Measurements from ENCODE around the gene RPS4Y1.
A peak's percentile ranks its signal among the peaks of the same experiment; 100 is the strongest.
"Not testable (repeated sequence)": the region's sequence is repeated elsewhere in the genome, so short reads cannot be mapped to it uniquely, and the experiment has no call there.

The RPS4Y1 gene

DNA sequence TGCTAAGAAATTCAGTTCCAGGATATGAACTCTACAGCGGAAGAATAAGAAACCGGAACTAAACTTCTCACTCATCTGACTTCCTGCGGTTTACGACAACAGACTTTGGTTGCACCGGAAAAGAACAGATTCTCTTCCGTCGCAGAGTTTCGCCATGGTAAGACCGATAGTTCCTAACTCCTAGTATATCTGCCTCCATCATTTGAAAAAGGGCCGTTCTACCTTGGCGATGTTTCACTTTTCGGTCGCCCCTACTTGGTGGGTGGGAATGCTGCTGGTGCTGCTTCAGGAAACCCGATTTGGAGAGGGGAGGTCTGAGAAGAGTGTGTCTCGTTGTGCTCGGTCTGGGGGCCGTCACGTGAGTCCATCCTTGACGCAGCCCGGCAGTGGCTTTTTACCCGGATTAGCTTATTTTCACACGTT lies at the start of gene RPS4Y1:
Gene RPS4Y1 (plus strand): TSS at position 132 of the 423 bp plus-strand sequence. CDS start 23 bp downstream, at position 155.
- DNase-seq, result peak; percentile 65

GRCh38 chrY:2796977-2797523 lies 44.4 kb upstream of the RPS4Y1 start:
- DNase-seq, result no peak

DNA sequence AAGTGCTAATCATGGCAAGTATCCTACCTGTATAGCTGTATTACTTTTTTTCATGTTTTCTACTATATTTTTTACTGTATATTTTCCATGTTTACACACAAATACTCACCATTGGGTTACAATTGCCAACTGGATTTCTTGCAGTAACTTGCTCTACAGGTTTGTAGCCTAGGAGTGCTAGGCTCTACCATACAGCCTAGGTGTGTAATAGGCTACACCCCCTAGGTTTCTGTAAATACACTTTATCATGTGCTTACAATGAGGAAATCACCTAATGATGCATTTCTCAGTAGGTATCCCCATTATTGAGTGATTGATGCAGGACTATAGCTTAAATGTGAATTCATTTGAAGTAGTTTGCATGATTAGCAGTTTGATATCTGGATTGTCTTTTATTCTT lies 43.4 kb upstream of the RPS4Y1 start:
- no peak for DNase-seq

GRCh38 chrY:2800246-2800645 lies 41.2 kb upstream of the RPS4Y1 start:
- peak; percentile 3 for DNase-seq

- DNase-seq, result not testable (repeated sequence)
These were observed 24.1 kb upstream of the RPS4Y1 start for GRCh38 chrY:2817146-2817896.

- DNase-seq, result no peak
These were observed 16.9 kb upstream of the RPS4Y1 start for GRCh38 chrY:2824471-2824870.

DNA sequence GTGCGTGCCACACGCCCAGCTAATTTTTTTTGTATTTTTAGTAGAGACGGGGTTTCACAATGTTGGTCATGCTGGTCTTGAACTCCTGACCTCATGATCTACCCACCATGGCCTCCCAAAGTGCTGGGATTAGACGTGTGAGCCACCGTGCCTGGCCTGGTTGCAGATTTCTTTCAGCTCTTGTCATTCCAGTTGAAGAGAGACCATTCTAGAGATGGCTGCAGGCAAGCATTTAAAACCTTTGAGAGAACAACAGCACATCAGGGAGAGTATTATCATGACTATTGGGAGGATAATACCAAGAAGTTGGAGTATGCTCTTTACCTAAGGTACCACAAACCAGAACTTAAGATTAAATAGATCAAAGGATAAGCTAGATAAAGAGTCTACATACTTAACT lies 12.9 kb upstream of the RPS4Y1 start:
- no peak for DNase-seq

DNA sequence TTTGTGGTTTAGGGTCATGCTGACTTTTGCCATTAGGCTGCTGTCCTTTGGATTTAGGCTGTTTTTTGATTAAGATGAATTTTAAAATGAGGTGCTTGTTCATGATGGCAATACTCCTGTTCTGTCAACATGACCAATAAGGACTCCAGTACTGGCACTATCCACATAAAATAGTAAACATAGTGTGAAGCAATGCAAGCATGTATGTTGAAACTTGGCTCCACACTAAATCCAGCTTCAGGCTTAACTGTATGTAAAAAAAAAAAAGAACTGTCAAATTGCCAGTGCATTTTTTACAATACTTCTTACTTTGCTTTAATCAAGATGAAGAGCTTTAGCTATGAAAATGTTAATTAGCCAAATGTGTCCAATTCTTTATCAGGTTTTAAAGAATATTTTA lies 6.2 kb upstream of the RPS4Y1 start:
- no peak for DNase-seq

DNA sequence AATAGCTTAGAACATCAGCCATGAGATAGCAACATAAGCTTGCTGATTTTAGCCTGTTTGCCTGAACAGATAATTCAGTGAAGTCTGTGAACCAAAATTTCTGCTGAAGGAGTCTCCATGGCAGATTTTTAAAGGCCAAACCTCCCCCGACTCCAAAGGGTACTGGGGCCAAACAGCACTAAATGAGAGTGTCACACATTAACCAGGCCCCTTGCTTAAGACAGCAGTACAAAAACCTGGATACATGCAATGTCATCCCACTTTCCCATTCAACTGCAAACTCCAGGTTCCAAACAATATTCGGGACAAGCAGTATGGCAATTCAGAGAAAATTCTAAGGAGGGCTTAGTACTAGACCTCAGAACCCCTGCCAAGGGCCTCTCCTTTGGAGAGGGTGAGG lies 4.3 kb upstream of the RPS4Y1 start:
- no peak for DNase-seq

DNA sequence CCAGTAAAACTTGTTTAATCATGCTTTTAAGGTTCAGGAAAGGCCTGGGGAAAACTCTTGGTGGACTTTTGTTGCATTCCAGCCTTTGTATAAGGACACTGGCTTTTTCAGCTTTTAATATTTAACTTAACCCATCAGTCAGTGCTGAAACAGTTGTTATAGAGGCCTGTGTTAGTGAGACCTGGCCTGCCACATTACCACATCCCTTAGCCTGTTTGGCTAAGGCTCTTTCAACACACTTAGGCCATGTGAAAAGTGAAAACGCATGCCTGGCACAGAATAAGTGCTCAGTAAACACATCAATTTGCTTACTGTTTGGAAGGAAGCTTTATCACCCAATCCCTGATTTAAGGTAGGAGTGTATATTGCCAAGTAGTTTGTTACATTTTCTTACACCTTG lies 3.5 kb upstream of the RPS4Y1 start:
- DNase-seq, result no peak

DNA sequence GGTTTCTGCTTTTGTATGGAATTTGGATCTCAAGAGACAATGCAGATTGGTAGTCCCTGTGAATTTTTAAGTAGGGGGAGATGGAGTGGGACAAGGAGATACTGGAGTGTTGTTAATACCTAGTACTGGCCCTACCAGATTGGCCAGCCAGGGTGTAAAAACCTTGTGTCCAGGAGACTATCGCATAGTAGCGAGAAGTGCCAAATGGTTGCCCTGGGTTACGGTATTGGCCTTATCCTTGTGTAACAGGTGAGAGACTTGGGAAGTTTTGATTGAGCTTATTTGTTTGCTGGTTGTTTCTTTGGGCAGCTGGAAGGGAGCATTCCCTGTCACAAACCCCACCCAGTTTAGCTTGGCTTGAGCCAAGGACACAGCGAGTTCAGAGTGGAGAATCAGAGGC lies 5.4 kb downstream of the RPS4Y1 start:
- no peak for DNase-seq

DNA sequence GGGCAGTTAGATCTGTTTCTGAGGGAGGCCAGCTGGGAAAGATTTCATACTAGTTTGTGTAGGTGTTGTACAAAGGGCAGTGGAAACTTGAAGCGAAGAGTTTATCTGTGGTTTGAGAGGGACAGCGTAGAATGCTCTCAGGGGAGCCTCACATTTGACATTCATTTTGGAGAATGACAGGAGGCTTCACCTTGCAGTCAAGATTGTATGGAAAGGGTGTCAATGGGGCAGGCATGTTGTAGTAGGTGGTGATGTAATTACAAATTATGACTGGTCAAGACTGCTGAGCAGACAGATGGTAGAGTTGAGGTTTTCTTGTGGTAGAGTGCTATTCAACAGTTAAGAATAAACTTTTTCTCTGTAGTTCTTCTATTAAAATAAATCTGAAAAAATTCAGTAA lies 7.0 kb downstream of the RPS4Y1 start:
- DNase-seq, result no peak

GRCh38 chrY:2849368-2849767 lies 8.0 kb downstream of the RPS4Y1 start:
- no peak for DNase-seq

GRCh38 chrY:2854145-2854774 lies 12.9 kb downstream of the RPS4Y1 start:
- no peak for DNase-seq

DNA sequence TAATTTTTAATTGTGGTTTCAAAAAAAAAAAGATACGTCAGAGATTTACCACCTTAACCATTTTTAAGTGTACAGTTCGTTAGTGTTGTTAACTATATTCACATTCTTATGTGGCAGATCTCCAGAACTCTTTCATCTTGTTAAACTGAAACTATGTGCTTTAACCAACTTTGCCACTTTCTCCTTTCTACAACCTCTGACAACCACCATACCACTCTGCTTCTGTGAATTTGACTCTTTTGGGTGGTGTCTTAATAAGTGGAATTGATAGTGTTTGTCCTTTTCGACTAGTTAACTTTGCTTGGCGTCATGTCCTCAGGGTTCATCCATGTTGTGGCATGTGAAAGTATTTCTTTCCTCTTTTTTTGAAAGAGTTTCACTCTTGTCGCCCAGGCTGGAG lies 15.7 kb downstream of the RPS4Y1 start:
- no peak for DNase-seq

DNA sequence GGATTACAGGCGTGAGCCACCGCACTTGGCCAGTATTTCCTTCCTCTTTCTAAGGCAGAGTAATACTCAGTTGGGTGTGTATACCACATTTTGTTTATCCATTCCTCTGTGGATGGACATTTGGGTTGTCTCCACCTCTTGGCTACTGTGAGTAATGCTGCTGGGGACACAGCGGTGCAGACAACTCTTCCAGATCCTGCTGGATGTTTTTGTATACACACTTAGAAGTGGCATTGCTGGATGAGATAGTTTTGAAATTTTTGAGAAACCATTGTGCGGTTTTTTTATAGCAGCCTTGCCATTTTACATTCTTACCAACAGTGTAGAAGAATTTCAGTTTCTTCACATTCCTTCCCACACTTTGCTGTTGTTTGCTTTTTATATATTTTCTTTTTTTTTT lies 16.3 kb downstream of the RPS4Y1 start:
- peak; percentile 4 for DNase-seq

DNA sequence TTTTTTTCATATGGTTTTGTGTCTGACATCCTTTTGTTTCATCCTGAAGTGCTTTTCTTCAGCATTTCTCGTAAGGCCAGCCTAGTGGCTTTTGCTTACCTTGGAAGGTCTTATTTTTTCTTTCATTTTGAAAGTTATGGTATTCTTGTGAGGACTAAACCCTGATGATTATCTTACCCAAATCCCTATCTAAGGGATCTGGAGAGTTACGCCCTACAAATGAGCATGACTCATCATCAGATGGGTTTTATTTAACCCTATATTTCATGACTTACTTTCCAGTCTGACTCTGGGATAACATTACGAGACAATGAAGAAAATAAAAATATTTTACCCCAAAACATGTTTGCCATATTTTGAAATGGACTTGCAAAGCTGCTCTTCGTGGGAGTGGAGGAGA lies 18.4 kb downstream of the RPS4Y1 start:
- no peak for DNase-seq

DNA sequence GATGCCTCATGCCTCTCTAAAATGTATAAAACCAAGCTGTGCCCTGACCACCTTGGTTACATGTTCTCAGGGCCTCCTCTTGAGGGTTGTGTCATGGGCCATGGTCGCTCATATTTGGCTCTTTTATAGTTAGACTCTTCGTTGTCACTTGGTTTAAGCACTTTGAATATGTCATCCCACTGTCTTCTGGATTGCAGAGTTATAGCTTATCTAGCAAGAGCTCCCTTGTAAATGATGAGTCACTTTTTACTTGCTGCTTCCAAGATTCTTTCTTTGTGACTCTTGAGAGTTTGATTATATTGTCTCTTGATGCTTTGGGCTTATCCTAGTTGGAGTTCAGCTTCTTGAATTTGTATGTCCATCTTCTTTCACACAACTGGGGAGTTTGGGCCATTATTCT lies 19.1 kb downstream of the RPS4Y1 start:
- DNase-seq, result no peak

DNA sequence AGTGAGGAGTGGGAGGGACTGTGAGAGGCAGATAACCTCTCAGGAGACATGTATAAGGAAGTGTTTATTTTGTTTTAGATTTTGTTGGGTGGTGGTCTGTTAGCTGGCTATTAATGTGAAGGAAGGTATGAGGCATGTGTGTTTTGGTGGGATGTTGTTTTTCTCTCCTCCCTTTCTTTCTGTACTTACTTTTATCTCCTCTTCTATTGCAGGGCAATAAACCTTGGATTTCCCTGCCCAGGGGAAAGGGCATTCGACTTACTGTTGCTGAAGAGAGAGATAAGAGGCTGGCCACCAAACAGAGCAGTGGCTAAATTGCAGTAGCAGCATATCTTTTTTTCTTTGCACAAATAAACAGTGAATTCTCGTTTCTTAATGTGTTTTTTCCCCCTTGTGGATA lies 25.2 kb downstream of the RPS4Y1 start:
- no peak for DNase-seq

- no peak for DNase-seq
These were observed 26.1 kb downstream of the RPS4Y1 start for GRCh38 chrY:2867469-2867868.

GRCh38 chrY:2868035-2868607 lies 26.7 kb downstream of the RPS4Y1 start:
- DNase-seq, result no peak

DNA sequence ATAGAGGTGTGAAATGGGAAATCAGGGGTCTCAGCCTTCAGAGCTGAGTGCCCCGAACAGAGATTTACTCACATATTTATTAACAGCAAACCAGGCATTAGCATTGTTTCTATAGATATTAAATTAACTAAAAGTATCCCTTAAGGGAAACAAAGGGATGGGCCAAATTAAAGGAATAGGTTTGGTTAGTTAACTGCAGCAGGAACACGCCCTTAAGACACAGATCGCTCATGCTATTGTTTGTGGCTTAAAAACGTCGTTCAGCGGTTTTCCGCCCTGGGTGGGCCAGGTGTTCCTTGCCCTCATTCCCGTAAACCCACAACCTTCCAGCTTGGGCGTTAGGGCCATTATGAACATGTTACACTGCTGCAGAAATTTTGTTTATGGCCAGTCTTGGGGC lies 30.8 kb downstream of the RPS4Y1 start:
- DNase-seq, result not testable (repeated sequence)

GRCh38 chrY:2874211-2874610 lies 32.8 kb downstream of the RPS4Y1 start:
- DNase-seq, result no peak

GRCh38 chrY:2883561-2883960 lies 42.2 kb downstream of the RPS4Y1 start:
- no peak for DNase-seq
